ENCODE results near the gene GRID1.

GRID1 gene

GRCh38 chr10:85787393-85787792, 579.2 kb downstream of the GRID1 start:
- no peak for DNase-seq (ENCODE audit: low read depth in 1 of 2, low spot score in 1 of 2)
- in situ Hi-C loops (cut with HindIII; ENCODE audit: low pct_unique_long_range_greater_than_20kb, low sequenced_read_pairs) = no loop called here
- no peak for TF ChIP-seq JUND (IDR thresholded peaks at IDR 0.05; ENCODE audit: low read depth)

DNA sequence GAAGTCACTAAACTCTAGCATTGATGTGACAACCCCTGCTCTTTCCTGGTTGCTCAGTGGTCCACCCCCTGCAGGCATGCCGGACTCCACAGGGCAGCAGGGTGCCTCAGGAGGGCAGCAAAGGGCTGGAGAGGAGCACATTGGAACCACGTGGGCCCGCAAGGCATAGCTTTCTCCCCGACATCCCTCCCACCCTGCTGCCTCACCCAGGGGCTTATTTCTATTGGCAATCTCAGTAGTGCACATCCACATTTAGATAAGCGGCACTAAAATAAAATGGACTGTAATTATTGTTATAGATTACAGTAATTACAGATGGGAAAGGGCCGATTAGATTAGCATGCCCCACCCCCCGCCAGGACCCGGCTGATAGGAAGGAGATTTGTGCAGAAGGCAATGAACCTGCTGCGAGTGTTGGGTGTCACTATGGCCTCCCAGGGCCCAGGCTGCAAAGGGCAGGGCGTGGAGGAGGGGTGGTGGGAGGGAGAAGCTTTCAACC, 580.1 kb downstream of the GRID1 start:
- in situ Hi-C loops (cut with HindIII; ENCODE audit: low pct_unique_long_range_greater_than_20kb, low sequenced_read_pairs) = no loop called here

GRCh38 chr10:85784792-85785191, 581.8 kb downstream of the GRID1 start:
- TF ChIP-seq JUND (IDR thresholded peaks at IDR 0.05; ENCODE audit: low read depth) = no peak
- no peak for DNase-seq (ENCODE audit: low read depth in 1 of 2, low spot score in 1 of 2)
- in situ Hi-C loops (cut with HindIII; ENCODE audit: low pct_unique_long_range_greater_than_20kb, low sequenced_read_pairs) = no loop called here

More for the DNA sequence above, 580.1 kb downstream of the GRID1 start:
- no peak for DNase-seq (ENCODE audit: low read depth in 1 of 2, low spot score in 1 of 2)
- TF ChIP-seq JUND (IDR thresholded peaks at IDR 0.05; ENCODE audit: low read depth) = no peak

- no peak for TF ChIP-seq JUND (IDR thresholded peaks at IDR 0.05; ENCODE audit: low read depth)
- DNase-seq (ENCODE audit: low read depth in 1 of 2, low spot score in 1 of 2) = no peak
- in situ Hi-C loops (cut with HindIII; ENCODE audit: low pct_unique_long_range_greater_than_20kb, low sequenced_read_pairs) = no loop called here
Observed at GRCh38 chr10:85781404-85781803, 585.2 kb downstream of the GRID1 start.

GRCh38 chr10:85778074-85778473, 588.5 kb downstream of the GRID1 start:
- TF ChIP-seq JUND (IDR thresholded peaks at IDR 0.05; ENCODE audit: low read depth) = no peak
- no peak for DNase-seq (ENCODE audit: low read depth in 1 of 2, low spot score in 1 of 2)
- in situ Hi-C loops (cut with HindIII; ENCODE audit: low pct_unique_long_range_greater_than_20kb, low sequenced_read_pairs) = no loop called here

DNA sequence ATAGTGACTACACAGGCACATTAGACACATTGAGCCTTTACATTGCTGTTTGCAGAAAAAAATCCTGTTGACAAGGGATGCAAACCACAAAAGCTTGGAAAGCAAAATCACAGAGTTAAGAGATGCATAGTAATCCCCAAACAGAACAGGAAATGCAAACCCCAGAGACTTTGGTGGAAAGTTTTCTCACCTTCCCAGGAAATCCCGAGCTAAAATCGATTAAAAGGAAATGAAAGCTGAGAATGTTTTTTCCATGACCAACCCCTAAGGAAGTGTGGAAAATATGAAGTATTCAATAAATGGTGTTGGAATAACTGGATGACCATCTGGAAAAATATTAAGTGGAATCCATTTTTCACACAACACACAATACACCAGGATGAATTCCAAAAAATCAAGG, 598.7 kb downstream of the GRID1 start:
- no peak for TF ChIP-seq JUND (IDR thresholded peaks at IDR 0.05; ENCODE audit: low read depth)
- in situ Hi-C loops (cut with HindIII; ENCODE audit: low pct_unique_long_range_greater_than_20kb, low sequenced_read_pairs) = no loop called here
- no peak for DNase-seq (ENCODE audit: low read depth in 1 of 2, low spot score in 1 of 2)

DNA sequence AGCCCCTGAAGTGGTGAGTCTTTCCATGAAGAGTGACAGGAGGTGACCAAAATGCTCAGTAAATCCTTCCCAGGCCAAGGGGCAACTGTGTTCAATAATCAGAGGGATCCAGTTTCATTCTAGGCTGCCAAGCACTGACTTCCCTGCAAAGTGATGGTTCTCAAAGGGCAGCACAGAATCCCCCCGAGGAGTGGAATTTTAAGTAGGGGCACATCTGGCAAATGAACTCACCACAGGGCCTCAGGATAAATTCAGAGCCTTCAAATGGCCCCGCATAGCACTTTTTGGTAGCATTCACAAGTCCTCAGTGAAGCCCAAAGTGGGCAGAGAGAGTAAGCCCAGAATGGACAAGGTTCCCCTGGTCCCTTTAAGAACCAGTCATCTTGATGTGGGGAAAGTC, 602.5 kb downstream of the GRID1 start:
- in situ Hi-C loops (cut with HindIII; ENCODE audit: low pct_unique_long_range_greater_than_20kb, low sequenced_read_pairs) = no loop called here
- DNase-seq (ENCODE audit: low read depth in 1 of 2, low spot score in 1 of 2) = no peak
- TF ChIP-seq JUND (IDR thresholded peaks at IDR 0.05; ENCODE audit: low read depth) = no peak

DNA sequence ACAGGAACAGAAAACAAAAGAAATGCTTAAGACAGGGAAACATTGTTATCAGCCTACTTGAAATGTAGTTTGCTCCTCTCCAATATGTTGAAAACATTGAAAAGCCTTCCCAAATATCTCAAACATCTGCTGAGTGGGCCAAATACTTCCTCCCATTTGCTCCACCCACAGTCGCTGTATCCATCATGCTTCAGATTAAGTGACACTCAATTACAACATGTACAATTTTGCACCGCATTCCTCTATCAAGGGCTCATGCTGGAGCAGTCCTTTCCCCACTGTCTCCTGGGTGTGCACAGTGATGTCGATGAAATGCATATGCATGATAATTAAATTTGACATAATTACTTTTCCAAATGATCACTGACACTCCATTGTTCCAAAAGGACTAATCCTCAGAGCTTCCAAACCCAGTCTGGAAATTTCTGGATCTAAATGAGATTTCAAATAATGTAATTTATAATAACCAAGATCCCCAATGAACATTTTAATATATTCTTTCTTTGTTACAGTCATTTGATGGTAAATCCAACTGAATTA, 604.6 kb downstream of the GRID1 start:
- in situ Hi-C loops (cut with HindIII; ENCODE audit: low pct_unique_long_range_greater_than_20kb, low sequenced_read_pairs) = no loop called here
- TF ChIP-seq JUND (IDR thresholded peaks at IDR 0.05; ENCODE audit: low read depth) = no peak
- no peak for DNase-seq (ENCODE audit: low read depth in 1 of 2, low spot score in 1 of 2)

DNA sequence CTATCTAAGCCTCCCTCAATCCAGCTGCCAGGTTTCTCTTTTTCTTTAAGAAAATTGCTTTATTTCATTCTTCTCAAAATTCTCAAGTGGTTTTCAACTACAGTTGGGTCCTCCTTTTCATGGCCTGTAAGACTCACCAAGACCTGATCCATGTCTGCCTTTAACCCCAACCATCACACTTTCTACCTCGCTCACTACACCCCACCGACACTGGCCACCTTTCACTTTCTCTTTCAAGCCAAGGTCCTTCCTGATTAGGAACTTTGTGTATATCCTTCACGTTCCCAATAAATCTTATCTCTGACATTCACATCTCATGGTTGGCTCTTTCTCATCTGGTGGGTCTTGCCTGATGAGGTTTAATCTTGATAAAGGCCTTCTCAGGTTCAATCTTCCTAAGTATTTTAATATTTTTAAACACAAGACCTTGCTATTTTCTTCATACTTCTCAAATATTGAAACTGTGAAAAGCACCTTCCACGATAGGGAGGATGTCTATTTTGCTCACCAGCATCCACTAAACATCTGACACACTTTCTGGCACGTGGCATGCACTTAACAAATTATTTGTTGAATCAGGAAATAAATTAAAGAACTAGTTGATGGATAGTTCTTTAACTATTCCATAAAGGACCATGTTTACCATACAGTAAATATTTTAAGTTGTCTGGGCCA, 624.8 kb downstream of the GRID1 start:
- in situ Hi-C loops (cut with HindIII; ENCODE audit: low pct_unique_long_range_greater_than_20kb, low sequenced_read_pairs) = no loop called here
- no peak for TF ChIP-seq JUND (IDR thresholded peaks at IDR 0.05; ENCODE audit: low read depth)

DNA sequence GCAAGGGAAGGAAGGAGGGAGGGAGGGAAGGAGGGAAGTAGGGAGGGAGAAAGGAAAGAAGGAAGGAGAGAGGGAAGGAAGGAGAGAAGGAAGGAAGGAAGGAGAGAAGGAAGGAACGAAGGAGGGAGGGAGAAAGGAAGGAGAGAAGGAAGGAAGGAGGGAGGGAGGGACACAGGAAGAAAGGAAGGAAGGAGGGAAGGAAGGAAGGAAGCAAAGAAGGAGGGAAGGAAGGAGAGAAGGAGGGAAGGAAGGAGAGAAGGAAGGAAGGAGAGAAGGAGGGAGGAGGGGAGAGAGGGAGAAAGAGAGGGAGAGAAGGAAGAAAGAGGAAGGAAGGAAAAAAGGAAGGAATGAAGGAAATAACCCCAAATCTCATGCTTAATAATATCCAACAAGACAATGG, 630.6 kb downstream of the GRID1 start:
- in situ Hi-C loops (cut with HindIII; ENCODE audit: low pct_unique_long_range_greater_than_20kb, low sequenced_read_pairs) = no loop called here
- TF ChIP-seq JUND (IDR thresholded peaks at IDR 0.05; ENCODE audit: low read depth) = no peak
- DNase-seq (ENCODE audit: low read depth in 1 of 2, low spot score in 1 of 2) = no peak

More for the DNA sequence above, 624.8 kb downstream of the GRID1 start:
- no peak for DNase-seq (ENCODE audit: low read depth in 1 of 2, low spot score in 1 of 2)

- in situ Hi-C loops (cut with HindIII; ENCODE audit: low pct_unique_long_range_greater_than_20kb, low sequenced_read_pairs) = no loop called here
- no peak for DNase-seq (ENCODE audit: low read depth in 1 of 2, low spot score in 1 of 2)
- no peak for TF ChIP-seq JUND (IDR thresholded peaks at IDR 0.05; ENCODE audit: low read depth)
Observed at GRCh38 chr10:85734791-85735190, 631.8 kb downstream of the GRID1 start.

DNA sequence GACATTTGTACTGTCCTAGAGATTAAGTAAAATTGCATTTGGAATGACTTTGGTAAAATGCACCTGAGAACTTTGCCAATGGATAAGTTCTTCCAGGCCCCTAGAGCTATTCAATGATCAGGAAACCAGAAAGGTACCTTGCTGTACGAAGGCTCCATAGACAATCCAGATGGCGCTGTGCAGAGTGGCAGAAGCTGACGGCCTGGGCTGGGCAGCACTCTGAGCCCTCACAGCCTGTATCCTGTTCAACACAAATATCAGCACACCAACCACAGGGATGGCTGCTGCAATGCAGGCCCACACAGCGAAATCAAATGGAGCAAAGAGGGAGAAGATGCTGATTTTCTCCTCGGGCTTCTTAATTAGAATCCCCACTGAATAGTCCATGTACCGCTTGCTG, 642.4 kb downstream of the GRID1 start:
- no peak for DNase-seq (ENCODE audit: low read depth in 1 of 2, low spot score in 1 of 2)
- in situ Hi-C loops (cut with HindIII; ENCODE audit: low pct_unique_long_range_greater_than_20kb, low sequenced_read_pairs) = no loop called here
- TF ChIP-seq JUND (IDR thresholded peaks at IDR 0.05; ENCODE audit: low read depth) = no peak

DNA sequence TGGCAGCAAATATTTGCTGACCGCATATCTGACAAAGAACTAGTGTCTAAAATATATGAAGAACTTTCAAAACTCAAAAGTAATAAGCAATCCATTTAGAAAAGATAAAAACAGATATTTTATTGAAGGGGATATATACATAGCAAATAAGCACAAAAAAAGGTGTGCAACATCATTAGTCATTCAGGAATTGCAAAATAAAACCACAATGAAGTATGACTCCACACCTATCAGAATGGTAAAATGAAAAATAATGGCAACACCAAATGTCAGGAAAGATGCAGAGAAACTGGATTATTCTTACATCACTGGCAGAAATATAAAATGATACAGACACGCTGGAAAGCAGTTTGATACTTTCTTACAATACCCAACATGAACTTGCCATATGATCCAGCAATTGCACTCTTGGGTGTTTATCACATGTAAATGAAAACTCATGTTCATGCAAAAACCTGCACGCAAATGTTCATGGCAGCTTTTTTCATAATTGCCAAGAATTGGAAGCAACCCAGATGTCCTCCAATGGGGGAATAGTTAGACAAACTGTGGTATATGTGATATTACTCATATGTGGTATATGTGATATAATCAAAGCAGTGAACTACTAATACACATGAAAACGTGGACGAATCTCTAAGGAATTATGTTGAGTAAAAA, 645.5 kb downstream of the GRID1 start:
- TF ChIP-seq JUND (IDR thresholded peaks at IDR 0.05; ENCODE audit: low read depth) = no peak
- DNase-seq (ENCODE audit: low read depth in 1 of 2, low spot score in 1 of 2) = no peak
- in situ Hi-C loops (cut with HindIII; ENCODE audit: low pct_unique_long_range_greater_than_20kb, low sequenced_read_pairs) = no loop called here
